ENCODE measurements around the gene ORMDL3.

The ORMDL3 gene

GRCh38 chr17:39955726-39956225 lies 28.4 kb upstream of the ORMDL3 start:
- TF ChIP-seq ZFX (IDR thresholded peaks at IDR 0.05) (no peak), CTCF (conservative IDR thresholded peaks at IDR 0.05) (no peak)

GRCh38 chr17:39954876-39955275 lies 27.5 kb upstream of the ORMDL3 start:
- TF ChIP-seq ZFX (IDR thresholded peaks at IDR 0.05) (no peak), CTCF (conservative IDR thresholded peaks at IDR 0.05) (no peak)

More at GRCh38 chr17:39955726-39956225, 28.4 kb upstream of the ORMDL3 start:
- no peak overlapping the region for H3K27ac ChIP-seq

GRCh38 chr17:39953471-39953888 lies 26.1 kb upstream of the ORMDL3 start:
- TF ChIP-seq ZFX (IDR thresholded peaks at IDR 0.05) (no peak), CTCF (conservative IDR thresholded peaks at IDR 0.05) (no peak)

More at GRCh38 chr17:39954876-39955275, 27.5 kb upstream of the ORMDL3 start:
- no peak overlapping the region for H3K27ac ChIP-seq

GRCh38 chr17:39952680-39953470 lies 25.5 kb upstream of the ORMDL3 start:
- no peak for TF ChIP-seq ZFX (IDR thresholded peaks at IDR 0.05)
- no peak for TF ChIP-seq CTCF (conservative IDR thresholded peaks at IDR 0.05)
- peak overlapping the region; percentile 38 for H3K27ac ChIP-seq

More at GRCh38 chr17:39953471-39953888, 26.1 kb upstream of the ORMDL3 start:
- H3K27ac ChIP-seq: peak overlapping the region; percentile 22

- TF ChIP-seq ZFX (IDR thresholded peaks at IDR 0.05): no peak
- TF ChIP-seq CTCF (conservative IDR thresholded peaks at IDR 0.05): no peak
- H3K27ac ChIP-seq: peak overlapping the region; percentile 38; the same call in 1 of the 2 replicates
Observed at GRCh38 chr17:39951924-39952679, 24.7 kb upstream of the ORMDL3 start.

GRCh38 chr17:39950871-39951348 lies 23.5 kb upstream of the ORMDL3 start:
- TF ChIP-seq ZFX (IDR thresholded peaks at IDR 0.05) (no peak), CTCF (conservative IDR thresholded peaks at IDR 0.05) (no peak)
- H3K27ac ChIP-seq: no peak overlapping the region

Measured in C4-2B (cell line).